B cell (primary cell): Measurements from ENCODE around the gene CCNK.

Experiments
- EZH2 ChIP-seq: IDR thresholded peaks from 2 replicates; pipeline ENCODE4 v1.6.1; 2012; ENCODE audit warnings: borderline replicate concordance, low read depth, mild to moderate bottlenecking, moderate library complexity, low read length; ENCODE audit not compliant: insufficient read depth, poor library complexity, severe bottlenecking
- TF ChIP-seq, protein P1 (sequence below): fragments of 200-600 bp; IDR thresholded peaks from one replicate; pipeline ENCODE4 v1.8.0; 2022; ENCODE audit warnings: antibody characterized with exemption, mild to moderate bottlenecking

DNA sequence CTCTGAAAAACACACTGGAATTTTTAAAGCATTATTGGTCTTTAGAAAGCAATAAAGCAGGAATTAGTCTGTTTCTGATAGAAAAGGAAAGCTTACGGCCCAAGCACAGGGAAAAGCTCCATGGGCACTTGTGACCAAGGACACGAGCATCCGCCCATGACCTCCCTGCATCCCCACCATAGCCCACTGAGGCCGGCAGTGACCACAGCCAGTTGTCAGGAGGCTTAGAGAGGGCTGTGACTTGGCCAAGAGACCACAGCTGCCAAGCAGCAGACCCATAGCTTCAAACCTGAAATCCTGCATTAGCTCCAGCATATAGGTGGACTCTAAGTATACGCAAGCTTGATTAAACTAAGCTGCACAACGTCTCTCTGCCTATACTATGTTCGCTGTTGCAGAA is 9.5 kb upstream of the CCNK start:
- TF ChIP-seq, protein P1, sequence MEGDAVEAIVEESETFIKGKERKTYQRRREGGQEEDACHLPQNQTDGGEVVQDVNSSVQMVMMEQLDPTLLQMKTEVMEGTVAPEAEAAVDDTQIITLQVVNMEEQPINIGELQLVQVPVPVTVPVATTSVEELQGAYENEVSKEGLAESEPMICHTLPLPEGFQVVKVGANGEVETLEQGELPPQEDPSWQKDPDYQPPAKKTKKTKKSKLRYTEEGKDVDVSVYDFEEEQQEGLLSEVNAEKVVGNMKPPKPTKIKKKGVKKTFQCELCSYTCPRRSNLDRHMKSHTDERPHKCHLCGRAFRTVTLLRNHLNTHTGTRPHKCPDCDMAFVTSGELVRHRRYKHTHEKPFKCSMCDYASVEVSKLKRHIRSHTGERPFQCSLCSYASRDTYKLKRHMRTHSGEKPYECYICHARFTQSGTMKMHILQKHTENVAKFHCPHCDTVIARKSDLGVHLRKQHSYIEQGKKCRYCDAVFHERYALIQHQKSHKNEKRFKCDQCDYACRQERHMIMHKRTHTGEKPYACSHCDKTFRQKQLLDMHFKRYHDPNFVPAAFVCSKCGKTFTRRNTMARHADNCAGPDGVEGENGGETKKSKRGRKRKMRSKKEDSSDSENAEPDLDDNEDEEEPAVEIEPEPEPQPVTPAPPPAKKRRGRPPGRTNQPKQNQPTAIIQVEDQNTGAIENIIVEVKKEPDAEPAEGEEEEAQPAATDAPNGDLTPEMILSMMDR, result no peak
- no peak for TF ChIP-seq EZH2
